NT2/D1 (cell line): ENCODE data around the gene ZNF35.

Source experiments
- YY1 ChIP-seq: IDR thresholded peaks from 2 replicates; pipeline ENCODE4 v1.6.1; 2011; ENCODE audit not compliant: insufficient read length, insufficient read depth
- ZNF274 ChIP-seq: IDR thresholded peaks from 2 replicates; pipeline ENCODE4 v1.6.1; 2011; ENCODE audit warnings: mild to moderate bottlenecking, low read depth, low read length

DNA sequence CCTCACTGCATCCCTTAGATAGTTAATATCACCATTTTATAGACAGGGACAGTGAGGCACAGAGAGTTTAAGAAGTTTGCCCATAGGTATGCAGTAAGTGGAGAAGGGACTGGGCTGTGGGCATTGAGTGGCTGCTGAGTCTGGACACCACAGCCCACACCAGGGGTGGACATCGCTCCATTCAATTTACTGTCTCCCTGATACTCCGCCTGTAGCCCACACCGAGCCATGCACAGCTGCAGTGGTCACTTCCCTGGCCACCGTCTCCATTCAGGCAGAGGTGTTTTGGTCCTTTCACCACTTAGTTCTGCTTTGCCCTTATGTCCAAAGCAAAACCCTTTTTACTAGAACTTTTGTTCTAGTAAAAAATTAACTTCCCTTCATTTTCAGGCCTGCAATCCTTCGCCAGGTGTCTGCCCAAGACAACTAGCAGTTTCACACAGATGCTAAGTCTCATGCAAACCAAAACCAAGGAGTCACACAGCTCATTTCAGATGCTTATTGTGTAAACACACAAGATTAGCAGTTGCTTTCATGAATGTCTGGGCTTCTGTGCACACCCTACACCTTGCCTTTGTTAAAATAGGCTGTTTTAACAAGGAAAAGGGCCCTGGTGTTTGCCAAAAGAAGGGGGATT lies 30.1 kb downstream of the ZNF35 start:
- TF ChIP-seq YY1 (no peak), ZNF274 (no peak)
